Loucy (cell line): ENCODE measurements around the gene SFXN3.
A peak's percentile ranks its signal among the peaks of the same experiment; 100 is the strongest.

Source experiments
- H2AFZ ChIP-seq: fragments of 200-600 bp; sonication (generic); 2 replicates; pipeline ENCODE4 v1.6.0; 2016; ENCODE audit warnings: antibody characterized with exemption, mild to moderate bottlenecking, low read length, moderate library complexity
- H3F3A ChIP-seq: fragments of 200-600 bp; 2 replicates; pipeline ENCODE4 v1.6.0; 2016; ENCODE audit warnings: antibody characterized with exemption, low read depth, mild to moderate bottlenecking
- H3K27me3 ChIP-seq: fragments of 200-600 bp; sonication (generic); 2 replicates; pipeline ENCODE4 v1.6.1; 2014; ENCODE audit warnings: low read length, mild to moderate bottlenecking; ENCODE audit not compliant: insufficient read depth, poor library complexity, severe bottlenecking
- H3K36me3 ChIP-seq: fragments of 200-600 bp; sonication (generic); 2 replicates; pipeline ENCODE4 v1.6.1; 2016; ENCODE audit warnings: low read length; ENCODE audit not compliant: insufficient read depth
- H3K4me1 ChIP-seq: fragments of 200-600 bp; sonication (generic); 2 replicates; pipeline ENCODE4 v1.5.1; 2014; ENCODE audit warnings: low read length, mild to moderate bottlenecking; ENCODE audit not compliant: insufficient read depth, poor library complexity, severe bottlenecking
- H3K4me2 ChIP-seq: fragments of 200-600 bp; sonication (generic); 2 replicates; pipeline ENCODE4 v1.6.0; 2014; ENCODE audit warnings: antibody characterized with exemption, low read length, low read depth, mild to moderate bottlenecking; ENCODE audit not compliant: poor library complexity, severe bottlenecking
- H3K4me3 ChIP-seq: fragments of 200-600 bp; sonication (generic); 2 replicates; pipeline ENCODE4 v1.5.1; 2014; ENCODE audit warnings: low read length, mild to moderate bottlenecking, mixed read lengths; ENCODE audit not compliant: poor library complexity, severe bottlenecking
- H3K79me2 ChIP-seq: fragments of 200-600 bp; sonication (generic); 2 replicates; pipeline ENCODE4 v1.6.1; 2014; ENCODE audit warnings: low read length; ENCODE audit not compliant: insufficient read depth
- H3K9ac ChIP-seq: fragments of 200-600 bp; sonication (generic); 2 replicates; pipeline ENCODE4 v1.6.0; 2014; ENCODE audit warnings: mild to moderate bottlenecking, low read depth, low read length, moderate library complexity; ENCODE audit not compliant: poor library complexity, severe bottlenecking
- H3K9me2 ChIP-seq: fragments of 200-600 bp; sonication (generic); replicated peaks from 2 replicates; pipeline ENCODE4 v1.6.1; 2016; ENCODE audit warnings: low read depth, low read length, mixed read lengths
- H3K9me3 ChIP-seq: fragments of 200-600 bp; sonication (generic); 2 replicates; pipeline ENCODE4 v1.6.1; 2014; ENCODE audit warnings: mild to moderate bottlenecking, antibody characterized with exemption, low read length, low read depth; ENCODE audit not compliant: insufficient read depth
- H4K20me1 ChIP-seq: fragments of 200-600 bp; sonication (generic); 2 replicates; pipeline ENCODE4 v1.6.0; 2014; ENCODE audit warnings: antibody characterized with exemption, low read length, mild to moderate bottlenecking; ENCODE audit not compliant: insufficient read depth, poor library complexity, severe bottlenecking
- CTCF ChIP-seq: fragments of 200-600 bp; sonication (generic); conservative IDR thresholded peaks from 2 replicates; pipeline ENCODE4 v1.5.1; 2014; ENCODE audit warnings: mild to moderate bottlenecking, antibody characterized with exemption, low read length
- EZH2phosphoT487 ChIP-seq: fragments of 200-600 bp; IDR thresholded peaks from 2 replicates; pipeline ENCODE4 v1.6.1; 2018; ENCODE audit warnings: antibody characterized with exemption, mild to moderate bottlenecking, moderate library complexity, borderline replicate concordance

SFXN3 gene

GRCh38 chr10:101044117-101044516 lies 13.1 kb downstream of the SFXN3 start:
- H4K20me1 ChIP-seq = no peaks in the 10 kb centered on the region
- no peaks in the 10 kb centered on the region for H3K9me3 ChIP-seq
- no peak overlapping the region for H3K4me3 ChIP-seq
- H3K4me2 ChIP-seq = peak overlapping the region; percentile 81
- H2AFZ ChIP-seq = no peak overlapping the region
- no peaks in the 10 kb centered on the region for H3K9me2 ChIP-seq
- no peaks in the 10 kb centered on the region; the same call in 1 of the 2 replicates for H3K36me3 ChIP-seq
- no peak for TF ChIP-seq EZH2phosphoT487
- TF ChIP-seq CTCF = no peak
- peak overlapping the region; percentile 80 for H3K9ac ChIP-seq
- H3F3A ChIP-seq = peaks cover 5% of the 10 kb centered on the region; the same call in 1 of the 2 replicates
- H3K27me3 ChIP-seq = no peaks in the 10 kb centered on the region
- peaks cover 22% of the 10 kb centered on the region for H3K4me1 ChIP-seq
- H3K79me2 ChIP-seq = no peaks in the 10 kb centered on the region; the same call in 1 of the 2 replicates

- Histone ChIP-seq H3K4me1 (peaks cover 19% of the 10 kb centered on the region), H3K9ac (no peak overlapping the region), H3F3A (peaks cover 5% of the 10 kb centered on the region; the same call in 1 of the 2 replicates), H3K36me3 (no peaks in the 10 kb centered on the region), H3K4me3 (no peak overlapping the region), H3K9me2 (no peaks in the 10 kb centered on the region), H3K9me3 (no peaks in the 10 kb centered on the region), H3K79me2 (peaks cover 5% of the 10 kb centered on the region; the same call in 1 of the 2 replicates), H3K27me3 (no peaks in the 10 kb centered on the region), H3K4me2 (no peak overlapping the region), H4K20me1 (no peaks in the 10 kb centered on the region), H2AFZ (no peak overlapping the region)
- TF ChIP-seq EZH2phosphoT487 (no peak), CTCF (no peak)
Observed at GRCh38 chr10:101046332-101047238, 15.6 kb downstream of the SFXN3 start.

GRCh38 chr10:101047268-101047667 lies 16.2 kb downstream of the SFXN3 start:
- Histone ChIP-seq H3K4me1 (peaks cover 13% of the 10 kb centered on the region), H3K36me3 (no peaks in the 10 kb centered on the region), H3K79me2 (peaks cover 5% of the 10 kb centered on the region; the same call in 1 of the 2 replicates), H3K9me2 (no peaks in the 10 kb centered on the region), H3K4me2 (no peak overlapping the region), H3K9me3 (no peaks in the 10 kb centered on the region), H3F3A (no peaks in the 10 kb centered on the region), H4K20me1 (no peaks in the 10 kb centered on the region), H3K9ac (no peak overlapping the region), H3K27me3 (no peaks in the 10 kb centered on the region), H2AFZ (no peak overlapping the region), H3K4me3 (no peak overlapping the region)
- TF ChIP-seq EZH2phosphoT487 (no peak), CTCF (no peak)
